Testis (tissue), 3 donors: ENCODE results near the gene SERINC2. TPM values are rescaled to one million over a fixed set of nuclear protein-coding genes. Genes with fewer than 3 reads are reported as not detected.

Experiments used
- DNase-seq: peaks from one replicate; pipeline ENCODE4 v3.0.0-alpha.2; 2019
- H3K27ac ChIP-seq, 2 donors: fragments of 200-600 bp; sonication (generic); one replicate each; pipeline ENCODE4 v1.5.1; 2019
- H3K27me3 ChIP-seq: fragments of 200-600 bp; sonication (generic); one replicate; pipeline ENCODE4 v1.5.1; 2019
- H3K36me3 ChIP-seq: fragments of 200-600 bp; sonication (generic); one replicate; pipeline ENCODE4 v1.5.1; 2017; ENCODE audit warnings: low read depth; ENCODE audit errors: missing control alignments
- H3K4me1 ChIP-seq: fragments of 200-600 bp; sonication (generic); one replicate; pipeline ENCODE4 v1.5.1; 2019
- H3K4me3 ChIP-seq, 2 donors: fragments of 200-600 bp; sonication (generic); one replicate each; pipeline ENCODE4 v1.5.1; 2017 to 2019
- H3K9me3 ChIP-seq: fragments of 200-600 bp; sonication (generic); one replicate; pipeline ENCODE4 v1.5.1; 2017
- POLR2A ChIP-seq: fragments of 450-650 bp; IDR thresholded peaks from one replicate; pipeline ENCODE4 v1.6.1; 2017; ENCODE audit warnings: antibody characterized with exemption, mild to moderate bottlenecking, moderate library complexity
- WGBS, 2 donors: methylation state at CpG; one replicate each; pipeline ENCODE4 v1.1.5; 2018; 5-methylcytosine and 5-hydroxymethylcytosine counted together
- intact Hi-C: fragments of 100-400 bp; cut with DNase I; formaldehyde crosslinking; loops from one replicate; pipeline ENCODE4 v1.15.1; 2023; ENCODE audit warnings: low total_unique reads
- polyA plus RNA-seq: library from polyadenylated mRNA; stranded (reverse); fragments of 350-450 nt; fragmentation: Illumina TruSeq; extraction: RNeasy Lipid Tissue Mini Kit (QIAGEN cat#74804); gene quantifications from one replicate; pipeline ENCODE4 v1.2.3, GENCODE V29; 2014; ENCODE audit warnings: low read depth, low replicate concordance; ENCODE audit not compliant: insufficient read depth
- total RNA-seq, 2 donors: library from RNA; depleted of rRNA; stranded (reverse); fragments of >200 nt; gene quantifications; one replicate each; pipeline ENCODE4 v1.2.3, GENCODE V29; 2016
- TF ChIP-seq, protein P1 (sequence below), 3 experiments: fragments of 450-650 bp in 2 of 3; fragments of 200-600 bp in 1 of 3; sonication (generic) in 1 of 3; IDR thresholded peaks; one replicate each; pipeline ENCODE4 v1.5.1; 2016 to 2019; ENCODE audit warnings: antibody characterized with exemption in 3 of 3, mild to moderate bottlenecking in 2 of 3, moderate library complexity in 1 of 3

Gene SERINC2
- total and polyA plus RNA-seq, 3 donors from 2014 or later, result 9.5 to 21.7 (median 10.8) TPM

DNA sequence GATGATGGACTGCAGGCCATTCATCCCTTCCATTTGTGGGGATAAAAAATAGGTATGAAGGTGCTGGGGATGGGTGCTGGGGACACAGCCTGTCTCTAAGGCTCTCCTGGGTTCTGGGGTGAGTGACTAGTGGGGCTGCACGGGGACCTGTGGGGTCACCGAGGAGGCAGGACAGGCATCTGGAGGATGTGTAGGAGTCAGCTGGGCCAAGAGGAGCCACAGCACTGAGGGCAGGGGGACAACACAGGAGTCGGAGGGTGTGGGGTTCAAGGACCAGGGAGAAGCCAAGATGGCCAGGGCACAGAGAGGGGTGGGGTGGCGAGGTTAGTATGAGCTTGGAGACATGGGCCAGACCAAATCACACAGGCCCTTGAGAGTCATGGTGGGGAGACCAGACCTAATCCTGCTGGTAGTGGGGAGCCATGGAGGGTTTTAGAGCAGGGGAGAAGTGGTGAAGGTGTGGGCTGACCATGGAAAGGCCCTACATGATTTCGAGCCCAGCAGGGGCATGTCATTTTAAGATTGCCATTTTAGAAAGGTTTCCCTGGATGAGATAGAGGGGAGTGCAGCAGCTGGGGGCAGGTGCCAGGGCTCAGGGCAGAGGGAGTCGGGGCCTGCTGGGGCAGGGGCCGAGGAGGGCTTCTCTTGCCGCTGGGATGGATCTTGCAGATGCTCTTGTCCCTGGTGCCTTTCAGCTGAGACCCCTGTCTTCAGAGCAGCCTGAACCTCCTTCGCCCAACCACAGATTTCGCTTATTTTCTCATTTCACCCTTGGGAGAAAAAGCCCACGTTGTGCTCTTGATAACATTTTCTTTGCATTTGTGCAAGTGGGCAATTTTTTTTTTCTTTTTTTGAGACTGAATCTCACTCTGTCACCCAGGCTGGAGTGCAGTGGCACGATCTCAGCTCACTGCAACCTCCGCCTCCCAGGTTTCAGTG lies 22.7 kb downstream of the SERINC2 start:
- DNase-seq, result no peak

DNA sequence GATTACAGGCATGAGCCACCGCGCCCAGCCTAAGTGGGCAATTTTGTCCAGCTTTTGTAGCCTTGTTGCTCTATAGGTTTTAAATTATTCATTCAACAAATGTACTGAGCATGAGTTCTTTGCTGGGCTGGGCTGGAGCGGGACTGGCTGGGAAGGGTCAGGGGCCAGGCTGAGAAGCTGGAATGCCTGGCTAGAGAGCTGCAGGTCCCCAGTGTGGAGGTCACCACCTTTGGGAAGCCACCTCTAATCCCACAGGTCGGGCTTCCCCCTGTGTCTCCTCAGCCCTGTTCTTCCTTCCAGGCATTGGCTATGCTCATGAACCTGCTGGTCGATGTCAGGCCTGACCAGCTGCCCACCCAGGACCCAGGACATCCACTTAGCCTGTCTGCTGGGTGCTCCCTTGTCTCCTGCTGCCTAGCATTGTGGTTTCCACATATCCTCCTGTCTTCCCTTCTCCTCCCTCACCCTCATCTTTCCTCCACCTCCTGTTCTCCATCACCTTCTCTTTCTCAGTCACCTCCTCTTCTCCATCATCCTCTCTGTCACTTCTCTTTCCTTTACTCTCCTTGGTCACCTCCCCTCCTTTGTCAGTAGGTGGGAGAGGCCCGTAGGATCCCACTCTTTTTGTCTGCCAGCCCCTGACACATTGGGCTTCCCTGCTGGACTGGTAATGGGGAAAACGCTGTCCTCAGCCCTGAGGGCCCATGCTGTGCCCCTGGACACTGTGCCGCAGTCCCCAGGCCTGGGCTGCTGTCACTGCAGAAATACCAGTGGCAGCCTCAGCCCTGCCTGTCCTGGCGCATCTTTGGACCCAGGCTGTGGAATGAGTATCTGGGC lies 23.8 kb downstream of the SERINC2 start:
- Histone ChIP-seq H3K4me3 (no peak overlapping the region), H3K27ac (no peak overlapping the region), H3K9me3 (no peaks in the 10 kb centered on the region), H3K36me3 (no peaks in the 10 kb centered on the region), H3K27me3 (no peaks in the 10 kb centered on the region), H3K4me1 (no peaks in the 10 kb centered on the region)
- 80 to 88% methylated on average over 9 of the region's 9 CpGs for WGBS, 2 donors
- no peak for DNase-seq
- intact Hi-C loops, result no loop called here
- TF ChIP-seq, protein P1, sequence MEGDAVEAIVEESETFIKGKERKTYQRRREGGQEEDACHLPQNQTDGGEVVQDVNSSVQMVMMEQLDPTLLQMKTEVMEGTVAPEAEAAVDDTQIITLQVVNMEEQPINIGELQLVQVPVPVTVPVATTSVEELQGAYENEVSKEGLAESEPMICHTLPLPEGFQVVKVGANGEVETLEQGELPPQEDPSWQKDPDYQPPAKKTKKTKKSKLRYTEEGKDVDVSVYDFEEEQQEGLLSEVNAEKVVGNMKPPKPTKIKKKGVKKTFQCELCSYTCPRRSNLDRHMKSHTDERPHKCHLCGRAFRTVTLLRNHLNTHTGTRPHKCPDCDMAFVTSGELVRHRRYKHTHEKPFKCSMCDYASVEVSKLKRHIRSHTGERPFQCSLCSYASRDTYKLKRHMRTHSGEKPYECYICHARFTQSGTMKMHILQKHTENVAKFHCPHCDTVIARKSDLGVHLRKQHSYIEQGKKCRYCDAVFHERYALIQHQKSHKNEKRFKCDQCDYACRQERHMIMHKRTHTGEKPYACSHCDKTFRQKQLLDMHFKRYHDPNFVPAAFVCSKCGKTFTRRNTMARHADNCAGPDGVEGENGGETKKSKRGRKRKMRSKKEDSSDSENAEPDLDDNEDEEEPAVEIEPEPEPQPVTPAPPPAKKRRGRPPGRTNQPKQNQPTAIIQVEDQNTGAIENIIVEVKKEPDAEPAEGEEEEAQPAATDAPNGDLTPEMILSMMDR (IDR thresholded peaks at IDR 0.05), result no peak
- TF ChIP-seq POLR2A, result no peak

More for the DNA sequence above, 22.7 kb downstream of the SERINC2 start:
- Histone ChIP-seq H3K27me3 (no peaks in the 10 kb centered on the region), H3K36me3 (no peaks in the 10 kb centered on the region), H3K27ac (no peak overlapping the region), H3K4me3 (no peak overlapping the region), H3K4me1 (no peaks in the 10 kb centered on the region), H3K9me3 (no peaks in the 10 kb centered on the region)
- no peak for TF ChIP-seq POLR2A
- TF ChIP-seq, protein P1 (IDR thresholded peaks at IDR 0.05), result no peak
- WGBS, 2 donors, result 83 to 85% methylated on average over 13 of the region's 13 CpGs
- intact Hi-C loops, result no loop called here

DNA sequence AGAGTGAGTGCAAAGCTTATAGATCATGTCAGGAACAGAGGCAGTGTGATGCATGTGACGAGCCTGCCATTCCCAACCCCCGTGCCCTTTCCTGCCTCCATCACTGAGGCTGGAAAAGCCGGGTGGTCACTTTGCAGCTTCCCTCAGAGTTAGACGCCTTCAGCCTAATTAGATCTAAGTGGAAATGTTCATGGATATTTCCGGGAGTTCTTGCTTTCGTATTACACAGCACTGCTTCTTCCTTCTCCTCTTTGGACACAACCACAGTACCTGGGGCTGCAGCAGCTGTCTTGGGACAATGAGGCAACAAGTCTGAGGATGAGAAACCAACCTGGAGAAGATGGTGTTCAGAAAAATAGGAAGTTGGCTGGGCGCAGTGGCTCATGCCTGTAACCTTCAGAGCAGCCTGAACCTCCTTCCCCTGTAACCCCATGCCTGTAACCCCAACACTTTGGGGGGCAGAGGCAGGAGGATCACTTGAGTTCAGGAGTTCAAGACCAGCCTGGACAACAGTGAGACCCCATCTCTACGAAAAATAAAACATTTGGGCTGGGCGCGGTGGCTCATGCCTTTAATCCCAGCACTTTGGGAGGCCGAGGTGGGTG lies 24.5 kb downstream of the SERINC2 start:
- no peaks in the 10 kb centered on the region for H3K36me3 ChIP-seq
- no peaks in the 10 kb centered on the region for H3K27me3 ChIP-seq
- WGBS, 2 donors, result 76 to 85% methylated on average over 11 of the region's 11 CpGs
- no peak overlapping the region for H3K27ac ChIP-seq
- no peaks in the 10 kb centered on the region for H3K4me1 ChIP-seq
- DNase-seq, result no peak
- H3K4me3 ChIP-seq, result no peak overlapping the region
- intact Hi-C loops, result no loop called here
- H3K9me3 ChIP-seq, result no peaks in the 10 kb centered on the region
- no peak for TF ChIP-seq POLR2A
- TF ChIP-seq, protein P1 (IDR thresholded peaks at IDR 0.05), result no peak

DNA sequence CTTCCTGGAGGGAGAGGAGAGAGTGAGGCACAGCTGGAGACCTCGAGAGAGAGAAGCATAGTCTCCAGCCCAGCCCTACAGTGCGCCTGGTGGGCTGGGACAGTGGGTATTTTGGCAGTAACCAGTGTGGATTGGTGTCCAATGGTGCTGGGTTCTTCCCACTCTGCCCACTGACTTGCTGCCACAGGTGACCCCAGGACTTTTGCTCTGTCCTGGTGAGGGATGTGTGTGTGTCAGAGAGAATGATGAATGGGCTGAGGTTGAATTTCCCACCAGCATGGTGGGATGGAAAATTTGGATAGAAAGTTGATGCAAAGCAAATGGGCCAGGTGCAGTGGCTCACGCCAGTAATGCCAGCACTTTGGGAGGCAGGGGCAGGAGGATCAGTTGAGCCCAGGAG lies 26.3 kb downstream of the SERINC2 start:
- intact Hi-C loops, result no loop called here
- DNase-seq, result no peak
- Histone ChIP-seq H3K9me3 (no peaks in the 10 kb centered on the region), H3K36me3 (no peaks in the 10 kb centered on the region), H3K4me1 (no peaks in the 10 kb centered on the region), H3K27ac (no peak overlapping the region), H3K27me3 (no peaks in the 10 kb centered on the region), H3K4me3 (no peak overlapping the region)
- WGBS, 2 donors, result 82 to 91% methylated on average over 3 of the region's 3 CpGs
- TF ChIP-seq POLR2A, result no peak
- TF ChIP-seq, protein P1 (IDR thresholded peaks at IDR 0.05), result no peak
